Measurements from ENCODE around the gene ZDHHC7. TPM values are rescaled to one million over a fixed set of nuclear protein-coding genes. Genes with fewer than 3 reads are reported as not detected.

Gene ZDHHC7
- total RNA-seq, 1 donor from 2014 or later: 43.6 TPM

DNA sequence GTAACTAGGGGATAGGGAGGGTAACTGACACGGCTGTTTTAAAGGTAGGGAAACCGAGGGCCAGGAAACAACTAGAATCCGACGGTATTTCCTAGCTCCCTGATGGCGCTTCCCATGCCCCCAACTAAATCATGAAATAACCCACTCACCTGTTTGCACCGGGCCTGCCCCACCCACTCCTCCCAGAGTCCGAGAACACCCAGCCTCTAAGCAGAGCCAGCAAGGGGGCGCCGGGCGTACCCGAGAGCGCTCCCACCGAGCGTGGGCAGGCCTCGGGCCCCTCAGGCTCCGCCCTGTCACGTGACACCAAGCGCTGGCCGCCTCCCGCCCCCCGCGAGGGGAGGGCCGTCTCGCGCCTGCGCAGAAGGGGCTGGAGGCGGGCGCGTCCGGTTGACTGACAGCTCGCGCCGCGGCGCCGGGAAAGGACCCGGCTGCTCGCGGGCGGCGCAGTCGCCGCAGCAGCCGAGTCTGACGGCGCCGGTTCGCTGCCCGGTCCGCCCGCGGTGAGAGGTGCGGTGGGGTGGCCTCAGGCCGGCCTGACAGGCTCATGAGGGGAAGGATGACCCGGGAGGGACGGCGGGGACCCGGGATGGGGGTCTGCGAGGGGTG lies 16.1 kb upstream of the ZDHHC7 start, which contains the start of gene KIAA0513:
Gene KIAA0513 (plus strand): TSS at position 447 of the 609 bp plus-strand sequence. CDS start 39,277 bp downstream, outside the sequence.
- Mint-ChIP-seq H3K36me3 (ENCODE audit: unreplicated experiment) (no peaks in the 10 kb centered on the region), H3K4me1 (ENCODE audit: low read depth, unreplicated experiment) (peaks cover 11% of the 10 kb centered on the region), H3K9me3 (ENCODE audit: unreplicated experiment) (peaks cover 19% of the 10 kb centered on the region), H3K27ac (ENCODE audit: unreplicated experiment) (peak within 1 kb of the TSS; percentile 95), H3K27me3 (ENCODE audit: unreplicated experiment) (peaks cover 8% of the 10 kb centered on the region), H3K4me3 (ENCODE audit: unreplicated experiment) (peak within 1 kb of the TSS; percentile 90)
- TF ChIP-seq, protein P1, sequence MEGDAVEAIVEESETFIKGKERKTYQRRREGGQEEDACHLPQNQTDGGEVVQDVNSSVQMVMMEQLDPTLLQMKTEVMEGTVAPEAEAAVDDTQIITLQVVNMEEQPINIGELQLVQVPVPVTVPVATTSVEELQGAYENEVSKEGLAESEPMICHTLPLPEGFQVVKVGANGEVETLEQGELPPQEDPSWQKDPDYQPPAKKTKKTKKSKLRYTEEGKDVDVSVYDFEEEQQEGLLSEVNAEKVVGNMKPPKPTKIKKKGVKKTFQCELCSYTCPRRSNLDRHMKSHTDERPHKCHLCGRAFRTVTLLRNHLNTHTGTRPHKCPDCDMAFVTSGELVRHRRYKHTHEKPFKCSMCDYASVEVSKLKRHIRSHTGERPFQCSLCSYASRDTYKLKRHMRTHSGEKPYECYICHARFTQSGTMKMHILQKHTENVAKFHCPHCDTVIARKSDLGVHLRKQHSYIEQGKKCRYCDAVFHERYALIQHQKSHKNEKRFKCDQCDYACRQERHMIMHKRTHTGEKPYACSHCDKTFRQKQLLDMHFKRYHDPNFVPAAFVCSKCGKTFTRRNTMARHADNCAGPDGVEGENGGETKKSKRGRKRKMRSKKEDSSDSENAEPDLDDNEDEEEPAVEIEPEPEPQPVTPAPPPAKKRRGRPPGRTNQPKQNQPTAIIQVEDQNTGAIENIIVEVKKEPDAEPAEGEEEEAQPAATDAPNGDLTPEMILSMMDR (IDR thresholded peaks at IDR 0.05; ENCODE audit: partially characterized antibody, unreplicated experiment): no peak
- DNase-seq: peak; percentile 98

DNA sequence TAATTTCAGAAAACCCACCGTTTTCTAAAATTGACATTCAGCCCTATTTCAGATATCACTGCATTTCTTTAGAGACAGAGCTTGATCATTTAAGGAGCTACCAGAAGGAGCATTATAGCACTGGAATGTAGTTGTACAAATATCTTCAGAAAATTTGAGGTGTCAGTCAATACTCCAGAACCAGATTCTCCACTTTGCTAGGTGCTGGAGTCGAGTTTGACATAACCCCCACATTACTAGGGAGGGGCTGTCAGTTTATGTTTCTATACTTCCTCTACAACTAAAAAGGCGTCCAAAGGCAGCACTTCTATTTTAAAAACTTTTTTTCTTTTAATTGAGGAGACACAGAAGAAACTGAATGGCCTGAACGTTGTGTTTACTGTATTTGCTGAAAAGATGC lies 15.4 kb upstream of the ZDHHC7 start:
- Mint-ChIP-seq H3K27ac (ENCODE audit: unreplicated experiment) (no peak overlapping the region), H3K9me3 (ENCODE audit: unreplicated experiment) (peaks cover 18% of the 10 kb centered on the region), H3K36me3 (ENCODE audit: unreplicated experiment) (no peaks in the 10 kb centered on the region), H3K27me3 (ENCODE audit: unreplicated experiment) (peaks cover 8% of the 10 kb centered on the region), H3K4me3 (ENCODE audit: unreplicated experiment) (peak overlapping the region; percentile 89), H3K4me1 (ENCODE audit: low read depth, unreplicated experiment) (peaks cover 11% of the 10 kb centered on the region)
- TF ChIP-seq, protein P1 (IDR thresholded peaks at IDR 0.05; ENCODE audit: partially characterized antibody, unreplicated experiment): no peak
- no peak for DNase-seq

- no peaks in the 10 kb centered on the region for H3K36me3 Mint-ChIP-seq (ENCODE audit: unreplicated experiment)
- no peak for DNase-seq
- TF ChIP-seq, protein P1 (IDR thresholded peaks at IDR 0.05; ENCODE audit: partially characterized antibody, unreplicated experiment): no peak
- H3K27me3 Mint-ChIP-seq (ENCODE audit: unreplicated experiment): peaks cover 8% of the 10 kb centered on the region
- peaks cover 11% of the 10 kb centered on the region for H3K4me1 Mint-ChIP-seq (ENCODE audit: low read depth, unreplicated experiment)
- no peak overlapping the region for H3K4me3 Mint-ChIP-seq (ENCODE audit: unreplicated experiment)
- H3K27ac Mint-ChIP-seq (ENCODE audit: unreplicated experiment): no peak overlapping the region
- peaks cover 19% of the 10 kb centered on the region for H3K9me3 Mint-ChIP-seq (ENCODE audit: unreplicated experiment)
Measured at GRCh38 chr16:85025781-85026653, 14.7 kb upstream of the ZDHHC7 start.

- H3K27ac Mint-ChIP-seq (ENCODE audit: unreplicated experiment): no peak overlapping the region
- H3K27me3 Mint-ChIP-seq (ENCODE audit: unreplicated experiment): peaks cover 7% of the 10 kb centered on the region
- peaks cover 2% of the 10 kb centered on the region for H3K9me3 Mint-ChIP-seq (ENCODE audit: unreplicated experiment)
- H3K36me3 Mint-ChIP-seq (ENCODE audit: unreplicated experiment): no peaks in the 10 kb centered on the region
- peak overlapping the region; percentile 44 for H3K4me3 Mint-ChIP-seq (ENCODE audit: unreplicated experiment)
- H3K4me1 Mint-ChIP-seq (ENCODE audit: low read depth, unreplicated experiment): no peaks in the 10 kb centered on the region
- TF ChIP-seq, protein P1 (IDR thresholded peaks at IDR 0.05; ENCODE audit: partially characterized antibody, unreplicated experiment): no peak
- DNase-seq: no peak
Measured at GRCh38 chr16:85019659-85020245, 8.4 kb upstream of the ZDHHC7 start.

Data from glutamatergic neuron (in vitro differentiated cells).